CD4-positive, alpha-beta T cell treated with Interleukin-6 for 4 hours (primary cell): Measurements from ENCODE around the gene SH3BP1.
A peak's percentile ranks its signal among the peaks of the same experiment; 100 is the strongest.

ENCODE experiments used
- DNase-seq: peaks from one replicate; pipeline ENCODE4 v3.0.0-alpha.2; 2020; ENCODE audit warnings: mixed read lengths

Gene SH3BP1

GRCh38 chr22:37659897-37660708 lies 20.6 kb downstream of the SH3BP1 start:
- no peak for DNase-seq

GRCh38 chr22:37660709-37661045 lies 21.2 kb downstream of the SH3BP1 start:
- DNase-seq, result no peak

GRCh38 chr22:37661160-37661924 lies 21.9 kb downstream of the SH3BP1 start:
- DNase-seq, result peak; percentile 43

- no peak for DNase-seq
Measured at GRCh38 chr22:37662039-37662438, 22.6 kb downstream of the SH3BP1 start.

GRCh38 chr22:37663521-37664140 lies 24.2 kb downstream of the SH3BP1 start:
- no peak for DNase-seq

GRCh38 chr22:37664249-37665101 lies 25.0 kb downstream of the SH3BP1 start:
- no peak for DNase-seq

- no peak for DNase-seq
Measured at GRCh38 chr22:37665487-37665886, 26.0 kb downstream of the SH3BP1 start.

GRCh38 chr22:37669586-37669985 lies 30.1 kb downstream of the SH3BP1 start:
- DNase-seq, result no peak

- peak; percentile 54 for DNase-seq
Measured at GRCh38 chr22:37672206-37672919, 32.9 kb downstream of the SH3BP1 start.

GRCh38 chr22:37672920-37673455 lies 33.5 kb downstream of the SH3BP1 start:
- no peak for DNase-seq

GRCh38 chr22:37674248-37674647 lies 34.8 kb downstream of the SH3BP1 start:
- DNase-seq, result no peak

GRCh38 chr22:37674951-37675929 lies 35.8 kb downstream of the SH3BP1 start, which contains the start of gene LGALS1:
Gene LGALS1, plus strand, starts transcription at chr22:37675636. Its CDS starts 67 bp downstream, at chr22:37675703.
- peak; percentile 74 for DNase-seq

- peak; percentile 26 for DNase-seq
Measured at GRCh38 chr22:37675930-37676735, 36.7 kb downstream of the SH3BP1 start.

GRCh38 chr22:37676736-37677492 lies 37.4 kb downstream of the SH3BP1 start:
- peak; percentile 97 for DNase-seq

- DNase-seq, result no peak
Measured at GRCh38 chr22:37677493-37677974, 38.1 kb downstream of the SH3BP1 start.

- DNase-seq, result no peak
Measured at GRCh38 chr22:37678372-37678771, 38.9 kb downstream of the SH3BP1 start.

GRCh38 chr22:37679670-37680069 lies 40.2 kb downstream of the SH3BP1 start:
- DNase-seq, result no peak

GRCh38 chr22:37680191-37680851 lies 40.9 kb downstream of the SH3BP1 start:
- DNase-seq, result no peak
